HEK293 (cell line): ENCODE data around the gene IGFBP4.

Experiments
- CTCF ChIA-PET: fragments of 350-600 bp; formaldehyde crosslinking; extraction: SDS; loops from one replicate; lab custom pipeline; 2021; ENCODE audit warnings: antibody characterized with exemption; lab: Yijun Ruan, JAX
- POLR2A ChIA-PET: fragments of 300-600 bp; formaldehyde crosslinking; extraction: SDS; loops from one replicate; lab custom pipeline; 2020; ENCODE audit warnings: antibody characterized with exemption, inconsistent platforms; lab: Yijun Ruan, JAX
- H3K27ac ChIP-seq: fragments of 200-500 bp; sonication (Bioruptor generic); 2 replicates; pipeline ENCODE4 v1.5.1; 2014; ENCODE audit warnings: low read depth, low read length, control low read depth, inconsistent platforms; ENCODE audit errors: extremely low read depth
- H3K36me3 ChIP-seq, 2 experiments: fragments of 200-500 bp in 1 of 2; sonication (Bioruptor generic) in 1 of 2; 1 replicate in 1 of 2; 2 replicates in 1 of 2; pipeline ENCODE4 v1.5.1; 2014 to 2017; ENCODE audit warnings: inconsistent platforms in 2 of 2, low read length in 2 of 2; ENCODE audit not compliant: control insufficient read depth in 2 of 2, insufficient read depth in 1 of 2
- H3K4me1 ChIP-seq: fragments of 200-500 bp; sonication (Bioruptor generic); 2 replicates; pipeline ENCODE4 v1.5.1; 2014; ENCODE audit warnings: mild to moderate bottlenecking, low read length, inconsistent platforms; ENCODE audit not compliant: control insufficient read depth, insufficient read depth
- H3K4me3 ChIP-seq: 2 replicates; pipeline ENCODE4 v1.5.1; 2011; ENCODE audit warnings: low read depth, mild to moderate bottlenecking, control low read depth, low read length, moderate library complexity
- H3K9me3 ChIP-seq: fragments of 200-500 bp; sonication (Bioruptor generic); 2 replicates; pipeline ENCODE4 v1.5.1; 2014; ENCODE audit warnings: low read depth, low read length, inconsistent platforms; ENCODE audit not compliant: control insufficient read depth, insufficient read depth
- ATF2 ChIP-seq: fragments of 450-650 bp; formaldehyde crosslinking; IDR thresholded peaks from 2 replicates; pipeline ENCODE4 v1.5.1; 2016; ENCODE audit warnings: missing biosample characterization, missing genetic modification characterization, low read depth
- CTCF ChIP-seq: fragments of 450-650 bp; formaldehyde crosslinking; IDR thresholded peaks from 2 replicates; pipeline ENCODE4 v1.5.1; 2016; ENCODE audit warnings: missing biosample characterization, missing genetic modification characterization
- KLF9 ChIP-seq: fragments of 450-650 bp; formaldehyde crosslinking; IDR thresholded peaks from 2 replicates; pipeline ENCODE4 v1.5.1; 2016; ENCODE audit warnings: missing biosample characterization, missing genetic modification characterization, low read depth
- OVOL3 ChIP-seq: fragments of 450-650 bp; formaldehyde crosslinking; IDR thresholded peaks from 2 replicates; pipeline ENCODE4 v1.5.1; 2016; ENCODE audit warnings: missing biosample characterization, missing genetic modification characterization
- PRDM1 ChIP-seq: fragments of 450-650 bp; formaldehyde crosslinking; IDR thresholded peaks from 2 replicates; pipeline ENCODE4; 2016; ENCODE audit warnings: missing biosample characterization, missing genetic modification characterization
- REPIN1 ChIP-seq: fragments of 450-650 bp; formaldehyde crosslinking; IDR thresholded peaks from 2 replicates; pipeline ENCODE4 v1.5.1; 2017; ENCODE audit warnings: missing biosample characterization, missing genetic modification characterization, low read depth
- SCRT1 ChIP-seq: fragments of 450-650 bp; formaldehyde crosslinking; IDR thresholded peaks from 2 replicates; pipeline ENCODE4 v1.5.1; 2016; ENCODE audit warnings: missing biosample characterization, missing genetic modification characterization, borderline replicate concordance
- SCRT2 ChIP-seq: fragments of 450-650 bp; formaldehyde crosslinking; IDR thresholded peaks from 2 replicates; pipeline ENCODE4 v1.5.1; 2016; ENCODE audit warnings: missing biosample characterization, missing genetic modification characterization
- WT1 ChIP-seq: fragments of 450-650 bp; formaldehyde crosslinking; IDR thresholded peaks from 2 replicates; pipeline ENCODE4 v1.5.1; 2016; ENCODE audit warnings: missing biosample characterization, missing genetic modification characterization
- ZBTB17 ChIP-seq: fragments of 450-650 bp; formaldehyde crosslinking; IDR thresholded peaks from 2 replicates; pipeline ENCODE4 v1.5.1; 2016; ENCODE audit warnings: missing biosample characterization, missing genetic modification characterization
- ZBTB20 ChIP-seq: fragments of 450-650 bp; formaldehyde crosslinking; IDR thresholded peaks from 2 replicates; pipeline ENCODE4 v1.5.1; 2016; ENCODE audit warnings: missing biosample characterization, missing genetic modification characterization
- ZBTB6 ChIP-seq: fragments of 450-650 bp; formaldehyde crosslinking; IDR thresholded peaks from 2 replicates; pipeline ENCODE4 v1.5.1; 2017; ENCODE audit warnings: missing biosample characterization, missing genetic modification characterization
- ZIC2 ChIP-seq: fragments of 450-650 bp; formaldehyde crosslinking; IDR thresholded peaks from 2 replicates; pipeline ENCODE4 v1.5.1; 2016; ENCODE audit warnings: missing biosample characterization, missing genetic modification characterization
- ZNF10 ChIP-seq: fragments of 450-650 bp; formaldehyde crosslinking; IDR thresholded peaks from 2 replicates; pipeline ENCODE4 v1.5.1; 2017; ENCODE audit warnings: missing biosample characterization, missing genetic modification characterization
- ZNF121 ChIP-seq: fragments of 450-650 bp; formaldehyde crosslinking; IDR thresholded peaks from 2 replicates; pipeline ENCODE4 v1.5.1; 2016; ENCODE audit warnings: missing biosample characterization, missing genetic modification characterization
- ZNF350 ChIP-seq: fragments of 450-650 bp; formaldehyde crosslinking; IDR thresholded peaks from 2 replicates; pipeline ENCODE4 v1.5.0; 2017; ENCODE audit warnings: missing biosample characterization, mild to moderate bottlenecking, missing genetic modification characterization
- ZNF366 ChIP-seq: fragments of 450-650 bp; formaldehyde crosslinking; conservative IDR thresholded peaks from 2 replicates; pipeline ENCODE4 v1.5.1; 2016; ENCODE audit warnings: missing biosample characterization, missing genetic modification characterization
- ZNF416 ChIP-seq: fragments of 450-650 bp; formaldehyde crosslinking; IDR thresholded peaks from 2 replicates; pipeline ENCODE4 v1.5.1; 2016; ENCODE audit warnings: missing biosample characterization, missing genetic modification characterization
- ZNF621 ChIP-seq: fragments of 450-650 bp; formaldehyde crosslinking; IDR thresholded peaks from 2 replicates; pipeline ENCODE4 v1.5.1; 2017; ENCODE audit warnings: missing biosample characterization, missing genetic modification characterization
- ZNF623 ChIP-seq: fragments of 450-650 bp; formaldehyde crosslinking; IDR thresholded peaks from 2 replicates; pipeline ENCODE4 v1.5.1; 2016; ENCODE audit warnings: missing biosample characterization, missing genetic modification characterization
- ZNF629 ChIP-seq: fragments of 450-650 bp; formaldehyde crosslinking; IDR thresholded peaks from 2 replicates; pipeline ENCODE4 v1.5.1; 2017; ENCODE audit warnings: missing biosample characterization, missing genetic modification characterization
- ZNF639 ChIP-seq: fragments of 450-650 bp; formaldehyde crosslinking; IDR thresholded peaks from 2 replicates; pipeline ENCODE4 v1.5.1; 2016; ENCODE audit warnings: missing biosample characterization, missing genetic modification characterization
- ZNF677 ChIP-seq: fragments of 450-650 bp; IDR thresholded peaks from 2 replicates; pipeline ENCODE4 v1.5.0; 2018; ENCODE audit warnings: missing biosample characterization, mild to moderate bottlenecking, missing genetic modification characterization, moderate library complexity
- ZNF785 ChIP-seq: fragments of 450-650 bp; formaldehyde crosslinking; IDR thresholded peaks from 2 replicates; pipeline ENCODE4 v1.5.1; 2016; ENCODE audit warnings: missing biosample characterization, missing genetic modification characterization

Gene IGFBP4

DNA sequence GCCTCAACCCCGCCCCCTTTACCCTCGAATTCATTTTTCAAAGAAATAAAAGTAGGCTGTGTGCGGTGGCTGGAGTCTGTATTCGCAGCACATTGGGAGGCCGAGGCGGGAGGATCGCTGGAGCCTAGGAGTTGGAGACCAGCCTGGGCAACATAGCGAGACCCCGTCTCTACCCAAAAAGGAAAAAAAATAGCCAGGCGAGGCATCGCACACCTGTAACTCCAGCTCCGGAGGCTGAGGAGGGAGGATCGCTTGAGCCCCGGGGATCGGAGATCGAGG is 24.9 kb upstream of the IGFBP4 start:
- H3K9me3 ChIP-seq = no peaks in the 10 kb centered on the region
- no peak for TF ChIP-seq ZNF677 (tag by site-specific recombination)
- TF ChIP-seq ZBTB6 (tag by site-specific recombination) = peak; percentile 26; the same call in 1 of the 2 replicates
- TF ChIP-seq ZNF639 (tag by site-specific recombination) = no peak
- peak; percentile 97 for TF ChIP-seq ZNF121 (tag by site-specific recombination)
- no peak for TF ChIP-seq ZNF366 (tag by site-specific recombination)
- no peak for TF ChIP-seq REPIN1
- TF ChIP-seq ZBTB17 (tag by site-specific recombination) = peak; percentile 53
- TF ChIP-seq KLF9 (tag by site-specific recombination) = no peak
- TF ChIP-seq ZNF350 = no peak
- TF ChIP-seq SCRT2 (tag by site-specific recombination) = peak; percentile 78
- TF ChIP-seq ZNF416 (tag by site-specific recombination) = no peak
- TF ChIP-seq CTCF (tag by site-specific recombination) = no peak
- TF ChIP-seq ZBTB20 (tag by site-specific recombination) = 0 out of 2 replicates have a peak, but pooled peaks have one; percentile 13
- TF ChIP-seq PRDM1 (tag by site-specific recombination) = no peak
- TF ChIP-seq ATF2 = no peak
- no peak for TF ChIP-seq ZNF10 (tag by site-specific recombination)
- TF ChIP-seq SCRT1 (tag by site-specific recombination) = peak; percentile 52
- 0 out of 2 replicates have a peak, but pooled peaks have one; percentile 10 for TF ChIP-seq WT1 (tag by site-specific recombination)
- peak overlapping the region; percentile 33 for H3K4me3 ChIP-seq
- peak overlapping the region; percentile 71 for H3K27ac ChIP-seq
- peaks cover 18 to 31% of the 10 kb centered on the region in 2 experiments for H3K36me3 ChIP-seq
- ChIA-PET POLR2A (interaction anchor here (0.6 to 2.1 kb wide), 41 partner anchors 9 to 1271 kb away, joined by 3 to 32 read pairs (median 6); partner anchors contain the start of genes EIF1, IGFBP4 and WIPF2), CTCF (interaction anchor here (0.5 to 8.4 kb wide), 17 partner anchors 9 to 1151 kb away, joined by 3 to 84 read pairs (median 4); no protein-coding TSS in a partner anchor)
- peaks cover 7% of the 10 kb centered on the region for H3K4me1 ChIP-seq

DNA sequence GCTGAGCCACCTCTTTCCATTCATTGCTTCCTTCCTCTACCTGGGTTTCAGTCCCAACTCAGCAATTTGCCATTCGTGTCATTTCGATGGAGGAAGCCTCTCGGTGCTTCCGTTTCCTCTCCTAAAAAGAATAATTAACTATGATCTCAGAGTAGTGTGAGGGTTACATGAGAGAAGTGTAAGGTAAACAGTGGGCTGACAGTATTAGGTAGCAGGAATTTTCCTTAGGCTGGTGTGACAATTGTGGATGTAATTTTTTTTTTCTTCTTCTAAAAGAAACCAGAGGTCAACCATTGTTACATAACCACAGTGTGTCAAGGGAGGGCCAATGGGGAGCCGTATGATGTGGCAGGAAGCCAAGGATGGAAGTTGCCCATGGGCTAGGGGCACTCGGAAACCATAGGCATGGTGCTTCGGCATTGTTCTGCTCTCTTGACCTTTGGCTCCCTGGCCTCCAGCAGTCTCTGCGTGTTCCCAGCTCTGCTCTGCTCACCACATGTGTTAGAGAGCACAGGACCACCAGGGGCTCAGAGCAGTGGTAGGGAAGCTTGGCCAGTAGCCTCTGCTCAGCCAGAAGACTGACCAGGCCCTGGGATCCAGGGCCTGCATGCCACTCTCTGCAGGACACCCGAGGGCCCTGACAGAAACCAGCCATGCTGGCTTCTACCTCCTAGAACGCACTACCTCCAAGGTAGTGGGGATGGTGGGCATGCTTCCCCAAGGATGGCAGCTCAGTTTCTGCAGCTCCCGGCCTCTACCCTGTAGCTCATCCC is 23.5 kb upstream of the IGFBP4 start:
- 0 out of 2 replicates have a peak, but pooled peaks have one; percentile 26 for TF ChIP-seq ZNF629
- no peak for TF ChIP-seq ZNF623 (tag by site-specific recombination)
- TF ChIP-seq OVOL3 (tag by site-specific recombination) = no peak
- TF ChIP-seq ZNF785 (tag by site-specific recombination) = no peak
- TF ChIP-seq ZNF621 (tag by site-specific recombination) = no peak
- peak; percentile 67 for TF ChIP-seq ZIC2 (tag by site-specific recombination)
- TF ChIP-seq, all 188 proteins: peak for 2
- peaks cover 8% of the 10 kb centered on the region for H3K4me1 ChIP-seq
- no peak overlapping the region for H3K4me3 ChIP-seq
- H3K36me3 ChIP-seq = peaks cover 5 to 18% of the 10 kb centered on the region in 2 experiments
- POLR2A ChIA-PET = interaction anchor here (2.1 kb wide), 1 partner anchor 7 kb away, joined by 12 read pairs; no protein-coding TSS in a partner anchor
- CTCF ChIA-PET = interaction anchor here (0.5 to 3.8 kb wide), 8 partner anchors 8 to 140 kb away, joined by 3 to 26 read pairs (median 3); no protein-coding TSS in a partner anchor
- H3K27ac ChIP-seq = no peak overlapping the region; the same call in 1 of the 2 replicates
- H3K9me3 ChIP-seq = no peaks in the 10 kb centered on the region
